ENCODE results near the gene USP13.

The USP13 gene

GRCh38 chr3:179719048-179719734 lies 66.4 kb downstream of the USP13 start:
- H3K4me1 ChIP-seq = no peaks in the 10 kb centered on the region
- no peaks in the 10 kb centered on the region for H3K27me3 ChIP-seq (ENCODE audit: low read depth)
- no peak overlapping the region for H3K4me3 ChIP-seq
- in situ Hi-C loops (cut with MboI; ENCODE audit: low sequenced_read_pairs) = no loop called here
- peaks cover 15% of the 10 kb centered on the region; the same call in 1 of the 2 replicates for H3K36me3 ChIP-seq (replicated peaks)
- H3K9me3 ChIP-seq = no peaks in the 10 kb centered on the region
- DNase-seq (ENCODE audit: low spot score in 2 of 2) = no peak

DNA sequence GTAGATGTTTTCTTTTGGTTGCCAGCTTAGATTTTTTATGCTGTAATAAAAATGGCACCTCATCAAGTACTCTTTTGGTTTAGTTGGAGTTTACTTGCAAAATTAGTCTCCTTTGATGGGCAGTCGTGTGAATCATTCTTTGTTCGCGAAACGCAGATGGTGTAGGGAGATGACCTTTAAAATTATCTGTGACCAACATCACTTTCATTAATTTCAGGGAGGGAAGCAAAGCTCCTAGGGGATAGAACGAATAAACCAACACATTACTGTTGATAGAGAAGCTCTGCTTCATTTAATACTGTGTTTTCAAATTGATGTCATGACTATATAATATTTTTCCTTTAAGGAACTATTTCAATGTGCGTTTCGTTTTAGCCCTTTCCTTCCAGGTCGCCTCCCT lies 67.4 kb downstream of the USP13 start:
- in situ Hi-C loops (cut with MboI; ENCODE audit: low sequenced_read_pairs) = no loop called here
- no peak for DNase-seq (ENCODE audit: low spot score in 2 of 2)
- Histone ChIP-seq H3K9me3 (no peaks in the 10 kb centered on the region), H3K4me1 (no peaks in the 10 kb centered on the region), H3K27me3 (ENCODE audit: low read depth) (no peaks in the 10 kb centered on the region), H3K4me3 (no peak overlapping the region), H3K36me3 (replicated peaks) (peaks cover 15% of the 10 kb centered on the region; the same call in 1 of the 2 replicates)

GRCh38 chr3:179723617-179724016 lies 70.8 kb downstream of the USP13 start:
- Histone ChIP-seq H3K27me3 (ENCODE audit: low read depth) (no peaks in the 10 kb centered on the region), H3K4me1 (no peaks in the 10 kb centered on the region), H3K36me3 (replicated peaks) (peaks cover 15% of the 10 kb centered on the region; the same call in 1 of the 2 replicates), H3K9me3 (no peaks in the 10 kb centered on the region), H3K4me3 (no peak overlapping the region)
- DNase-seq (ENCODE audit: low spot score in 2 of 2) = no peak
- in situ Hi-C loops (cut with MboI; ENCODE audit: low sequenced_read_pairs) = no loop called here

- in situ Hi-C loops (cut with MboI; ENCODE audit: low sequenced_read_pairs) = no loop called here
- H3K36me3 ChIP-seq (replicated peaks) = peaks cover 19% of the 10 kb centered on the region
- no peak overlapping the region for H3K4me3 ChIP-seq
- H3K9me3 ChIP-seq = no peaks in the 10 kb centered on the region
- no peak for DNase-seq (ENCODE audit: low spot score in 2 of 2)
- no peaks in the 10 kb centered on the region for H3K4me1 ChIP-seq
- no peaks in the 10 kb centered on the region for H3K27me3 ChIP-seq (ENCODE audit: low read depth)
These were observed 73.3 kb downstream of the USP13 start for GRCh38 chr3:179726075-179726699.

DNA sequence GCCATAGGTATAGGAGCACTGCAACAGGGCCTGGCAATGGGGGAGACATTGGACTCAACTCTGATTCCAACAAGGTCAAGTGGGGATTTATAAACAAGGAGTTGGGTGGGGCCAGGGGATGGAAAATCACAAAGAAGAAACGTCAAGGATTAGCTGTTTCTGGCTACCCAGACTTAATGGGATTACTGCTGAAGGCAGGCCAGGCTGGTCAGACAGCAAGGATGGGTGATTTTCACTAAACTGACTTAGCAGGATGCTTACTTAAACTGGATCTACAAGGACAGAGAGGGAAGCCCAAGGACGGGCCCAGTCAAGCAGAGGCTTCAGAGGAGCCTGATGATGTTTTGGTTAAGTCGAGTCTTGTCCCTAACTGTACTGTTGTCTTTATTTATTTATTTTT lies 76.2 kb downstream of the USP13 start:
- Histone ChIP-seq H3K9me3 (no peaks in the 10 kb centered on the region), H3K27me3 (ENCODE audit: low read depth) (no peaks in the 10 kb centered on the region), H3K4me3 (no peak overlapping the region), H3K4me1 (no peaks in the 10 kb centered on the region), H3K36me3 (replicated peaks) (peaks cover 8% of the 10 kb centered on the region)
- in situ Hi-C loops (cut with MboI; ENCODE audit: low sequenced_read_pairs) = no loop called here
- DNase-seq (ENCODE audit: low spot score in 2 of 2) = peak in 1 of 2 experiments; percentile 33

DNA sequence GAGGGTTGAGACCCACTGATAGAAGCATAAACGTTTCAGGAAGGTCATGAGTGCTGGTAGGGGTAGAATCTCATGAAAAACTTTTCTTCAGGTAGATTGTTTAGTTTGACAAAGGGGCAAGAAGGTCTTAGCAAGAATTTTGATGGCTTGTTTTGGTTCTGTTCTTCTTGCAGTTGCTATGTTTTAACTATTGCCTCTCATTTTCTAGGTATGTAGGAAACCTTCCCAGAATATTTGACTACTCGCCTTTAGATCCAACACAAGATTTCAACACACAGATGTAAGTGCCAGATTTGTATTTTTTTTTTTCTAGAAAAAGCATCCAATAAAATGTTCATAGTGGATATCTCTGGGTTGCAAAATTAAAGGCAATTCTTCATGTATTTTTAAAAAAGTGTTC lies 77.1 kb downstream of the USP13 start:
- DNase-seq (ENCODE audit: low spot score in 2 of 2) = no peak
- Histone ChIP-seq H3K4me3 (no peak overlapping the region), H3K36me3 (replicated peaks) (peaks cover 16% of the 10 kb centered on the region), H3K4me1 (no peaks in the 10 kb centered on the region), H3K9me3 (no peaks in the 10 kb centered on the region), H3K27me3 (ENCODE audit: low read depth) (no peaks in the 10 kb centered on the region)
- in situ Hi-C loops (cut with MboI; ENCODE audit: low sequenced_read_pairs) = no loop called here

- no peaks in the 10 kb centered on the region for H3K27me3 ChIP-seq (ENCODE audit: low read depth)
- no peak for DNase-seq (ENCODE audit: low spot score in 2 of 2)
- no peaks in the 10 kb centered on the region for H3K4me1 ChIP-seq
- in situ Hi-C loops (cut with MboI; ENCODE audit: low sequenced_read_pairs) = no loop called here
- H3K36me3 ChIP-seq (replicated peaks) = peaks cover 16% of the 10 kb centered on the region
- no peaks in the 10 kb centered on the region for H3K9me3 ChIP-seq
- H3K4me3 ChIP-seq = no peak overlapping the region
These were observed 77.7 kb downstream of the USP13 start for GRCh38 chr3:179730506-179730905.

- in situ Hi-C loops (cut with MboI; ENCODE audit: low sequenced_read_pairs) = no loop called here
- H3K4me3 ChIP-seq = no peak overlapping the region
- H3K4me1 ChIP-seq = no peaks in the 10 kb centered on the region
- H3K36me3 ChIP-seq (replicated peaks) = peaks cover 16% of the 10 kb centered on the region
- no peaks in the 10 kb centered on the region for H3K27me3 ChIP-seq (ENCODE audit: low read depth)
- H3K9me3 ChIP-seq = no peaks in the 10 kb centered on the region
- DNase-seq (ENCODE audit: low spot score in 2 of 2) = no peak
These were observed 78.7 kb downstream of the USP13 start for GRCh38 chr3:179731544-179731943.

- DNase-seq (ENCODE audit: low spot score in 2 of 2) = no peak
- Histone ChIP-seq H3K4me3 (no peak overlapping the region), H3K27me3 (ENCODE audit: low read depth) (no peaks in the 10 kb centered on the region), H3K9me3 (no peaks in the 10 kb centered on the region), H3K36me3 (replicated peaks) (peaks cover 16% of the 10 kb centered on the region), H3K4me1 (no peaks in the 10 kb centered on the region)
- in situ Hi-C loops (cut with MboI; ENCODE audit: low sequenced_read_pairs) = no loop called here
These were observed 80.0 kb downstream of the USP13 start for GRCh38 chr3:179732661-179733348.

DNA sequence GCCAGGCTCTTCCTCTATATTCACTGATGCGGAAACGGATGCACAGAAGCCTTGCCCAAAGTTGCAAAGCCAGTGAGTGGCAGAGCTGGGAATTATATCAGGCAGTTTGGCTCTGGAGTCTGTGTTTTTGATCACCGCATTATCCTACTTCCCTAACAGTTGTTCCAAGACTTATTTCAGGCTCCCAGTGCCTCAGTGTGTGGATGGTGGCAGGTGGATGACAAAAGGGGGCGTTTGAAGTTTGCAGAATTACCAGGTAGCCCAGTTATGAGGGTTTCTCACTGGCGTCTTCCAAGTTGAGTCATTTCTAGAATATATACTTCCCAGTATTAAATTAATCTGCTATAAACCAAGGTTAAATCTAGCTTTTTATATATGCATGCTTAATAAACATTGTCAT lies 81.0 kb downstream of the USP13 start:
- peaks cover 16% of the 10 kb centered on the region for H3K36me3 ChIP-seq (replicated peaks)
- no peak overlapping the region for H3K4me3 ChIP-seq
- no peak for DNase-seq (ENCODE audit: low spot score in 2 of 2)
- no peaks in the 10 kb centered on the region for H3K27me3 ChIP-seq (ENCODE audit: low read depth)
- no peaks in the 10 kb centered on the region for H3K9me3 ChIP-seq
- no peaks in the 10 kb centered on the region for H3K4me1 ChIP-seq
- in situ Hi-C loops (cut with MboI; ENCODE audit: low sequenced_read_pairs) = no loop called here

GRCh38 chr3:179734497-179735281 lies 81.8 kb downstream of the USP13 start:
- H3K36me3 ChIP-seq (replicated peaks) = peaks cover 16% of the 10 kb centered on the region
- in situ Hi-C loops (cut with MboI; ENCODE audit: low sequenced_read_pairs) = no loop called here

GRCh38 chr3:179735321-179735720 lies 82.5 kb downstream of the USP13 start:
- Histone ChIP-seq H3K27me3 (ENCODE audit: low read depth) (no peaks in the 10 kb centered on the region), H3K9me3 (no peaks in the 10 kb centered on the region), H3K4me1 (no peaks in the 10 kb centered on the region), H3K4me3 (no peak overlapping the region), H3K36me3 (replicated peaks) (peaks cover 18% of the 10 kb centered on the region)
- in situ Hi-C loops (cut with MboI; ENCODE audit: low sequenced_read_pairs) = no loop called here
- no peak for DNase-seq (ENCODE audit: low spot score in 2 of 2)

More at GRCh38 chr3:179734497-179735281, 81.8 kb downstream of the USP13 start:
- Histone ChIP-seq H3K9me3 (no peaks in the 10 kb centered on the region), H3K27me3 (ENCODE audit: low read depth) (no peaks in the 10 kb centered on the region), H3K4me1 (no peaks in the 10 kb centered on the region), H3K4me3 (no peak overlapping the region)
- no peak for DNase-seq (ENCODE audit: low spot score in 2 of 2)

- Histone ChIP-seq H3K36me3 (replicated peaks) (peaks cover 20% of the 10 kb centered on the region), H3K4me1 (no peaks in the 10 kb centered on the region), H3K27me3 (ENCODE audit: low read depth) (no peaks in the 10 kb centered on the region), H3K4me3 (no peak overlapping the region), H3K9me3 (no peaks in the 10 kb centered on the region)
- DNase-seq (ENCODE audit: low spot score in 2 of 2) = no peak
- in situ Hi-C loops (cut with MboI; ENCODE audit: low sequenced_read_pairs) = no loop called here
These were observed 86.2 kb downstream of the USP13 start for GRCh38 chr3:179738998-179739397.

Measured in HAP-1 (cell line).